HG03571 (cell line): ENCODE results near the gene PWWP2B.
"Not testable (repeated sequence)": the region's sequence is repeated elsewhere in the genome, so short reads cannot be mapped to it uniquely, and the experiment has no call there.

ENCODE experiments used
- ATAC-seq: cut with Tn5 transposase; IDR thresholded peaks from one replicate; pipeline ENCODE4 v1.9.1; 2021; ENCODE audit not compliant: unreplicated experiment

Gene PWWP2B

DNA sequence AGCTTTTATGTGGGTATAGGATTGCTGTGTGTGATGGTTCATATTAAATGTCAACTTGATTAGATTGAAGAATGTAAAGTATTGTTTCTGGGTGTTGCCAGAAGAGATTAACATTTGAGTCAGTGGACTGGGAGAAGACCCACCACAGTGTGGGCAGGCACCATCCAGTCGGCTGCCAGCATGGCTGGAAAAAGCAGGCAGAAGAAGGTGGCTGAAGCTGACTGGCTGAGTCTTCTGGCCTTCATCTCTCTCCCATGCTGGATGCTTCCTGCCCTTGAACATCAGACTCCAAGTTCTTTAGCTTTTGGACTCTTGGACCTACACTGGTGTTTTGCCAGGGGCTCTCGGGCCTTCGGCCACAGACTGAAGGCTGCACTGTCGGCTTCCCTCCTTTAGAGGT, 16.0 kb upstream of the PWWP2B start:
- ATAC-seq: not testable (repeated sequence)

DNA sequence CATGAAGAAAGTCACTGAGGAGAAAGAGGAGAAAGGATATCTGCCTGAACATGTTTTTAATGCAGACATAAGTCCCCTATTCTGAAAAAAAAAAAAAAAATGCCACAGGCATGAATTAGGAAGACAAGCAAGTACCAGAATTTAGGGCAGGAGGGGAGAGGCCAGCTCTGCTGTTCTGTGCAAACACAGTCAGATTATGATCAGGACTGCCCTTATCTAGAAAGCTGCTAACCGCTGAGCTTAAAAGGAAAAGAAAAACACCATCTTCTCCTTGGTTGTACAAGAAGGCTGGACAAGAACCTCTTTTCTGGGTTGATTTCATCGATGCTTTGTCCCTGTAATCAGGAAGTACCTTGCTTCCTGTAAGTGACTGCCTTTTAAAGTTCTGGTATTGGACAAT, 15.3 kb upstream of the PWWP2B start:
- no peak for ATAC-seq

DNA sequence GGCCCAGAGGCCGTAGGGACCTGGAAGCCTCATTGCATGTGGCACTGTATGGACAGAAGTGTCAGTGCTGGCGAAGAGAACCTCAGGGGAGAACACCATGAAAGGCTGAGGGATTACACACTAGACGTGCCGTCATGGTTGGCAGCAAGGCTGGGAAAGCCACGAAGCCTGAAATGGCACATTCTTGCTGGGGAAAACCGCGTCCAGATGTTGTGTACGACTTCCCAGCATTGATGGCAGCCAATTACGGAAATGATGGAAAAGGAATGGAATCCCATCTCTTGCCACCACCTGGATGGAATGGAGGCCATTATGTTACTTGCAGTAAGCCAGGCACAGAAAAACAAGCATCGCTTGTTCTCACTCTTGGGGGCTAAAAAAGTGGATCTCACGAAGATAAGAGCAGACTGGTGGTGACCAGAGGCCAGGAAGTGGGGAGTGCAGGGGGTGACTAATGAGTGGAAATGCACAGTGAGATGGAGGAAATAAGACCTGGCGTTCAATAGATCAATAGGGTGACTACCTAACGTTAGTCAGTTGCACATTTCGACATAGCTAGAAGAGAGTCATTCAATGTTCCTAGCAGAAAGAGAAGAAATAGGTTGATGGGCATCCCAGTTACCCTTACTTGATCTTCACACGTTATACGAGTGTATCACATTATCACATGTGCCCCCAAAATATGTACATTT, 14.6 kb upstream of the PWWP2B start:
- no peak for ATAC-seq

DNA sequence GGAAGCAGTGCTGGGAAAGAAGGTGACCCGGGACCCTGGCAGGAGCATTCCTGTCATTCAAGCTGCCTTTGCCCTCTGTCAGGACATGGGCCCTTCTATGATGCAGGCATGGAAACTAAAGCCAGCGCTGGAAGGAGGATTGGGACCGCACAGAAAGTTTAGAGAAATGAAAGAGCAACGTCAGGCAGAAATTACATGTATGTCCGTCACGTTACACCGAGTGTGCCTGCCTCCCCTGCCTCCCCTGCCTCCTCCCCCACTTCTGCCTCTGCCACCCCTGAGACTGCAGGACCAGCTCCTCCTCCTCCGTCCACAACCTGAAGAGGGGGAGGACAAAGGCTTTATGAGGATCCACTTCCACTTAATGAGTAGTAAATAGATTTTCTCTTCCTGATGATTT, 13.9 kb upstream of the PWWP2B start:
- ATAC-seq: no peak

DNA sequence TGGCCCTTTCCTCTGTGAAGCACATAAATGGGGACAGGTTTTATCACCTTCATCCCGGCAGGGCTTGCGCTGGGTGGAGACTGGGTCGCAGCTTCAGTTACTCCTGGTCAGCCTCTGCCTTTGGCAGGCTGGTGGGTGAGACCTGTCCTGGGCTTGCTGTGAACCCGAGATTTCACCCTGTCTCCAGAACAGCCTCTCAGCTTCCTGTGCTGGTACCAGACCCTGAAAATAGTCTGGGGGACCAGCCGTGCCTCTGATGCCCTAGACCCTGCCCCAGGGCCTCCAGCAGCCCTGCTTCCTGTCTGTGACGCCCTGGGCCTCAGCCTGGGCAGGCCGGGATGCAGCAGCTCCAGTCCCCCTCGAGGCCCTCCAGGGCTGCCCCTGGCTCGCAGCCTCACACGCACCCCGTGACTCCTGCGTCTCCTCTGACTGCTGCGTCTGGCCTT, 13.2 kb upstream of the PWWP2B start:
- no peak for ATAC-seq

DNA sequence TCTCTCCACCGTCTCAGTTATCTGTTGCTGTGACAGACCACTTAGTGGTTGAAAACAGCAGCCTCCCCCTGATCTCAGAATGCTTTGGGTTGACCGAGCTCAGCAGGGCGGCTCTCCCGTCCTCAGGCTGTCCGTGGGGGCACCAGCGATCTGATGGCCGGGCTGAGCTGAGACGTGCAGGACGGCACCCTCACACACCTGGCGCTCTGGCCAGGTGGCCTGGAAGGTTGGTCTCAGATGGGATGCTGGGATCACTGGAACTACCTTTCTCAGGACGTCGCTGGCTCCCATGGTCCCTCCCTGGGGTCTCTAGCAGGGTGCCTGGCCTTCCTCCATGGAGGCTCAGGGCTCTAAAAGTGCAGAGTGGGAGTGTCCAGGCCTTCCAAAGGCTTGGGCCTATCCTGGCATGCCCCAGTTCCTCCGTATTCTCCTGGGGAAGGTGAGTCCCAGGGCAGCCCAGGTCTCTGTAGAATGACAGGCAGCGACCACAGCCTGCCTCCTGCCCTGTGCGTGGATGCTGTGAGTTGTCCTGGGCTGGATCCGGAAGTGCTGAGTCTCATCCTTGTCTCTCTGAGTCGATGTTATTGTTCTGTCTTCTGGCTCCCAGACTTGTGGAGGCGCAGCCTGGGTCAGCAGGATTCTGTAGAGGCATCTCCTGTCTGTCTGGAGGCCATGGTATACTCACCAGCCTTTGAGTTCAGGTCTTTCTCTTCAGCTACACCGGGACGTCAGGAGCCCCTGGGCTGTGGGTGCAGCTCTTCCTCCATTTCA, 12.2 kb upstream of the PWWP2B start:
- ATAC-seq: no peak

DNA sequence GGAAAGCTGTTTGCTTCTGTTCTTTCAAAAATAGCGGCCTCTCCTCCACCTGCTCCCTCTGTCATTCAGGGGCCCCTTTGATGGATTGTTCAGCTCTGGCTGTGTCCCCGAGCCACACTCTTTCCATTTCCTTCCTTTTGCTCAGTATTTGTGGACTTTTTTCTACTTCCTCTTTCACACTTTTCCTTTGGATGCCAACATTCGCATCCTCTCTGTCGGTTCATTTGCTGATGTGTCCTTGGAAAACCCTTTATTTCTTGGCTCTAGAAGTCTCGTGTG, 11.7 kb upstream of the PWWP2B start:
- no peak for ATAC-seq

DNA sequence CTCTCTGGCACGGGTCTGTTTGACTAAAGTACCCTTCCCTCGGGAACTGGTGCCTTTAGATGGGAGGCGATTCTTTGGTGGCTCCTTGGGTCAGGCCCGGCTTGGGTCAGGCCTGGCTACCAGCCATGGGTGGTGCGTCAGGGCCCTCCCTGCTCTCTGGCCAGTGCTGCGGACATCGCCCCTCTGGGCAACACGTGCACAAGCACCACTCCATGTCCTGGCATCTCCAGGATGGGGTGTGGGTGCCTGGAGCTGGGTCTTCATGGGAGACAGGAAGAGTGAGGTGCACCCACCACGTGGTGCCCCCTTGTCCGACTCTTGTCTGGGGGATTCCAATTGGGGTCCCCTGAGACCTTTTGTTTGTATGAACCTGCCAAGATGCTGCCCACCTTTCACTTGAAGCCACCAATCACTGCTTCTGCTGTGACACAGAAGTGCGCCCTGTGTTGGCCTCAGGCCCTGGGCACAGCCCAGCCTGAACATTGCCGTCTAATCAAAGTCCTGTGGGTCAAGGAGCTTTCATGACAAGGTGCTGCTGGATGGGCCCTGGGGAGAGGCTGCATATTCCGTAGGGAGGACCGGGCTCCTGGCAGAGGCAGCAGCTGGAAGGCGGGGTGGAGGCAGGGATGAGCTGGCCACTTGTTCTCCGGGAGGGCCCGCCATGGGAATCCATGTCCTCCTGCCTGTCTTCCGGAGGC, 11.1 kb upstream of the PWWP2B start:
- no peak for ATAC-seq

DNA sequence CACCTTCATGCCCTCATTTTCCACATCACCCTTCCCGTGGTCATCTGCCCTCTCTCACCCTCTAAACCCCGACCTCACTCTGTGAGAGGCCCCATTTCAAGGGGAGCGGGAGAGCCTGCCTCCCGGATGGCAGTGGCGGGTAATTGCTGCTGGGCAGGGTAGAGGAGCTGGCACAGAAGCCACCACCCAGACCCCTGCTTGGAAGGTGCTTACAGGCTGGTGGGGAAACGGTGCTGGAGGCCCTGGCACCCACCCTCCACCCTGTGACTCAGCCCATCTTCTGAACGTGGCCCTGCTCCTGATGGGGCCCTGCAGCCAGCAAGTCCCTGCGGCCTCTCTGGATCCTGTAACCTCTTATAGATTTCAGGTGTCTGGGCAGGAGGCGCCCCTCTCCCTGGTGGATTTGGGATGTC, 10.6 kb upstream of the PWWP2B start:
- ATAC-seq: no peak

DNA sequence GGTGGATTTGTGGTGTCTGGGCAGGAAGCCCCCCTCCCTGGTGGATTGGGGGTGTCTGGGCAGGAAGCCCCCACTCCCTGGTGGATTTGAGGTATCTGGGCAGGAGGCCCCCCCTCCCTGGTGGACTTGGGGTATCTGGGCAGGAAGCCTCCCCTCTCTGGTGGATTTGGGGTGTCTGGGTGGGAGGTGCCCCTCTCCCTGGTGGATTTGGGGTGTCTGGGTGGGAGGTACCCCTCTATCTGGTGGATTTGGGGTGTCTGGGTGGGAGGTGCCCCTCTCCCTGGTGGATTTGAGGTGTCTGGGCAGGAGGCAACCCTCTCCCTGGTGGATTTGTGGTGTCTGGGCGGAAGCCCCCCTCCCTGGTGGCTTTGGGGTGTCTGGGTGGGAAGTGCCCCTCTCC, 10.1 kb upstream of the PWWP2B start:
- not testable (repeated sequence) for ATAC-seq

DNA sequence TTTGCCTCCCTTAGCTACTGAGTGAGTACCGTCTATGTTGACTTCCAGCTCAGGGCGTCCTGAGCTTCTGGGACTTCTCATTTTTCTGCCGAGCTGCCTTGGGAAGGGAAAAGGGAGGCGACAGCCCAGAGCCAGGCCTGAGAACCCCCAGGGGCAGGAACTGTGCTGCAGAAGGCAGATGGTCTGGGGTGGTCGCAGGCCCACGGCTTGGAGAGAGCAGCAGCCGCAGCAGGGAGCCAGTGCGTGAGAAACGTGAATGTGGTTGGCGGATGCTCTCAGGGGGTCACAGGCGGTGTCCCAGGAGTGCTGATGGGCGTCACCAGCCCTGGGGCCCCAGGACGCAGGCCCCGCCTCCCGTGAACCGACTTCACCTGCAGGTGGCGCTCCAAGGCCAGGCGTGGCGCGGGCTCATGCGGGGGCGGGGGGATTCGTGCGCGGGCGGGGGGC, 9.2 kb upstream of the PWWP2B start:
- ATAC-seq: peak; percentile 62

DNA sequence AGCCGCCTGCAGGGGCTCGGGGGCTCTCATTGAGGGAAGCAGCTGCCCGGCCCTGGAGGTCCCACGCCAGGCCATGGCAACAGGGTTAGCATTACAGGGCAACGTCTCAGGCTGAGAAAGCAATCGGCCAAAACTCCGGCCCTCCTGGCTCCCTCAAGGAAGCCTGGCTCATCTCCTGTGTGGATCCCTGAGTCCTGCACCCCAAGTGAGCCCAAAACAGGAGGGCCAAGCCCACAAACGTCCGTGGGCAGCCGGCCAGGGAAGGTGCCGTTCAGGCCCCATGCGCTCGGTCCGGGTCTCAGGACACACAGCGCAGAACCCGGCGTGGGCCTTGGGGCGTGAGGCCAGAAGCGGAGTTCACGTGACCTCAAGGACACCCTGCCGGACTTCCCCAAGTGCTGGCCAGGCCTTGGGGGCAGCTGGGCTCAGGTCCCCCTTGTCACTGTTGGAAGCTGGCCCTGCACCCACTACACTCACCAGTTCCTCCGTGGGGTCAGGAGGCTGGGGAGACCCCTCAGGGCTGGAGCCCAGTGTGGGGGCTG, 8.0 kb upstream of the PWWP2B start:
- no peak for ATAC-seq

DNA sequence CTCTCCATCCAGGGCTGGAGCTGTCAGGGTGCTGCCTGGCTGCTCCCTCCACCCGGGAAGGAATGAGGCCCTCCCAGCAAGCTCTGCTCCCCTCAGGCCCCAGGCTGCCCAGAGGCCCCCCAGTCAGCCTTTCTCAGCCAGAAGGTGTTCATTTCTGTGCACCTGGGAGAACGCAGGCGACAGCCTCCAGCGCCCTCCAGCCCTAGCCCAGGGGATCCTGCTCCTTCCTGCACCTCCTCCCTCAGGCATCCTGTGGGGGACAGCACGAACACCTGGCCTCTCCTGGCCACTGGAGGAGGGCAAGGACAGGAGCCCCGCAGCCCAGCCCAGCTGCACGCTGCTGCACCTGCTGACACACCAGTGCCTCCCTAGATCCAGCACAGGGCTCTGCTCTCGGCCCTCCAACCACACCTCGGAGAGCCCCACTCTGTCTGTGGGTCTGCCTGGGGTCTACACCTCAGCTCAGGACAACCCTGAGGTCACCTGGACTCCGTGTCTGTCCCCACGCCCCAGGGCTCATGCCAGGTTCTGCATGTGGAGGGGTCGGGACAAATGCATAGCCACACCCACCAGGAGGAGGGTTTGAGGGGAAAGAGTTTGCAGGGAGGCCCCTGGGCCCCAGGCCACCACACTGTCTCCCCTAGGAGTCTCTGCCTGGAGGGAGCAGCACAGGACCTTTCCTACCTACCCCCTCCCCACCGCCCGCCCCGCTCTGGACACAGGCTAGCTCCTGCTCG, 7.4 kb upstream of the PWWP2B start:
- ATAC-seq: no peak

DNA sequence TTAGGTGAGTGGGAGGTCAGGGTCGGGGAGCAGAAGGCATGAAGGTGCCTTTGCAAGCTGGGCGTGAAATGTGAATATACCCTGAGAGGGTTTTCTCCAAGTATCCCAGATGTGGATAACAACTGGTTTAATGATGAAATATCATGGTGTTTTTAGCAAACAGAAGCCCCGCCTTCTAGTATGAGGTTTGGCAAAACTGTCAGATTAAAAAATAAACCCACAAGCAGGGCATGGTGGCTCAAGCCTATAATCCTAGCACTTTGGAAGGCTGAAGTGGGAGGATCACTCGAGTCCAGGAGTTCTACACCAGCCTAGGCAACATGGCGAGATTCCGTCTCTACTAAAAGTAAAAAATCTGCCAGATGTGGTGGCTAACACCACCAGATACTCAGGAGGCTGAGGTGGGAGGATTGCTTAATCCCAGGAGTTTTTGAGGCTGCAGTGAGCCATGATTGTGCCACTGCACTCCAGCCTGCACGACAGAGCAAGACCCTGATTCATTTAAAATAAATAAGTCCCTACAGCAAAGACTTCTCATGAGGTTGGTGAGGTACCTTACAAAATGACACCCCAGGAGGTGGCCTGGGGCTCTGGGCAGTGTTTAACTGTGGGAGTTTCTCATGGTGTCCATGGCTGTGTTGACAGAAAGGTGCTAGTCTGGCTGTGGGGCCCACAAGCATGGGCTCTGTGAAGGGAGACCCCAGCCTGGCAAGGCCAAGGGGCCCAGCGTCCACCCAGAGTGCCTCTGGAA, 6.7 kb upstream of the PWWP2B start:
- ATAC-seq: no peak

DNA sequence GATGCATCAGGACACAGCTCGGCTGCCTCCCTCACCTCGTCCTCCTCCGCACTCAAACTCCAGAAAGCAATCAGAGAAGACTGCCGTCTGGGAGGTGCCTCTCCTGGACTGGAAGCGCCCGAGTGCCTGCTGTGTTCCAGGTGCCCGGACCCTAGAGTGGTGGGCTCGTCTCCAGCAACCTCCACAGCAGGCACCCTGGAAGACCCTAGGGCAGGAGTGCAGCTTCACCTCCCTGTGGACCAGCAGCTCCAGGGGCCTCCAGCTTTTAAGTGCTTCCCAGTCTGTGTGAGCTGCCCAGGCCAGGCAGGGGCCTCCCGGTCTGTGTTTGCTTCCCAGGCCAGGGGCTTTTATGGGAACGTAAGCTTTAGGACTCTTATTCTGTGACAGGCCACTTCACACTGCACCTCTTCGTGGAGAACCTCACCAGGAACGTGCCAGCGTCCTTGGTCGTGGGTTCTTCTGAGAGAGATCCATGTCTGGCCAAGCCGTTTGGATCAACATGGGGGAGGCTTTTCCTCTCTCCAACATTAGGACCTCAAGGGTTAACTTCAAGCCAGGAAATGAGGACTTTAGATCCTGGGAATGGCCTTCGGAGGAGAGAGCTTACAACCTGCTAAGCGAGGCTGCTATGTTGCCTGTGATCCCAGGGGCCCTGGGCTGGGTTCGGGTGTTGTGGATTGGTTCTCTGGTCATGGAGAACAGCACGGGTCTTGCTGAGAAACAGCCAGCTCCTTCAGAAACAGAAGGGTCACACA, 5.9 kb upstream of the PWWP2B start:
- no peak for ATAC-seq

DNA sequence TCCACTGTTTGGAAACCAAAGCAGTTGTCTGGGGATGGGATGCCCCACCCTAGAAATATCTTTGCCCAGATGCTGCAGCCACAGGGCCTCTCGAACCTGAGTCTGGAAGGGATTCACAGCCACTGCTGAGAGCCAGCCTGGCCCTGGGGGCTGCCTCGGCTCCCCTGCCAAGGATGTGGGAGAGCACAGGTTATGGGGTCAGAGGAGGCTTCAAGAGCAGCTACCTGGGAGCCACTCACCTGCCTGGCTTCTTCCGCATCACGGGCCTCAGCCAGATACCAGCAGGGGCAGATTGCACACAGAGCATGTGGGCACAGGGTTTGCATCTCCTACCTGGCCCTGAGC, 5.4 kb upstream of the PWWP2B start:
- no peak for ATAC-seq

DNA sequence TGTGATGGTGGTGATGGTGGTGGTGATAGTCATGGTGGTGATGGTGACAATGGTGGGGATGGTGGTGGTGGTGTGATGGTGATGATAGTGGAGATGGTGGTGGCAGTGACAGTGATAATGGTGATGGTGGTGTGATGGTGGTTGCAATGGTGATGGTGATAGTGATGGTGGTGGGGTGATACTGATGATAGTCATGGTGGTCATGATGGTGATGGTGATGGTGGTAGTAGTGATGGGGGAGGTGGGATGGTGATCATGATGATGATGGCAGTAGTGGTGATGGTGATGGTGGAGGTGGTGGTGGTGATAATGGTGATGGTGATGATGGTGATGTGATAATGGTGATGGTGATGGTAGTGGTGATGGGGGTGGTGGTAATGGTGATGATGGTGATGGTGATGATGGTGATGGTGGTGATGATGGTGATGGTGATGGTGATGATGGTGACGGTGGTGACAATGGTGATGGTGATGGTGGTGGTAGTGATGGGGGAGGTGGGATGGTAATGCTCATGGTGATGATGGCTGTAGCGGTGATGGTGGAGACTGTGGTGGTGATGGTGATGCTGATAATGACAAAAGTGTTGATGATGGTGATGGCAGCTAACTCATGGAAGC, 4.7 kb upstream of the PWWP2B start:
- ATAC-seq: no peak

DNA sequence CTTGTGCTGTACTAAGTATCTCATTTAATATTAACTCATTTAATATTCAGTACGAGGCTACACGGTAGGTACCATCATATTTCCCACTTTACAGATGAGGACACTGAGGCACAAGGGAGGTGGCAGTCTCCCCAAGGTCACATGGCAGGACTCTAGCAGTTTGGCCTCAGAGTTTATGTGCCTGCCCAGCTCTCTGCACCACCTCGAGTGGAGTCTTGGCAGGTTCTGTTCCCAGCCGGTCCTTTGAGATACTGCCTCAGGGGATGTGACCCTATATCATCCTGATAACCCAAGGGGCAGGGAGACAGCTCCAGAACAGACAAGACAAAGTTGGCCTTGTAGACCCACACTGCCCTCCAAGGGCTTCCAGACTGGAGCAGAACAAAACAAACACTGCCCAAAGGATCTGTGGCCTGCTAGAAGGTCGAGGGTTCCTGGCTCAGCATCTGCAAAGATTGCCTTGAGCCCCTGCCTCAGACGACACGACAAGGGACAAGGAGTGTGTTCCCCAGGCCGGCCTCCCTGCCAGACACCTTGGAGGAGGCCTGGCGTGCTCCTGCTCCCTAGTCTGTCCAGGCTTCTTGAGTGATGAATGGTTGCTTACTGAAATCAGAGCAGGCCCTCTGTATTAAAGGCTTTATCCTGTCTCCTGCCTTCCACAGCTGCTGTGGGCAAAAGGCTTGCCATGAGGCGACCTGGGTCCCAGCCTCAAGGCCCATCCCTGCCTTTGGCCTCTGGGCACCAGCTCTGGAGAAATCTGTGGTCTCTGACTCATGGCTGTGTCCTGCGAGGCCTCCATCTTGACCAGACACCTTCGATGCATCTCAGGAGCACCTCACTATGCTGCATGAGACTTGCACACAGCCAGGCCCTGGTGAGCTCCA, 3.9 kb upstream of the PWWP2B start:
- ATAC-seq: no peak
